ENCODE data around the gene SRSF6. TPM values are rescaled to one million over a fixed set of nuclear protein-coding genes. Genes with fewer than 3 reads are reported as not detected.
"Not testable (repeated sequence)": the region's sequence is repeated elsewhere in the genome, so short reads cannot be mapped to it uniquely, and the experiment has no call there.

Gene SRSF6
- total and polyA plus RNA-seq, 2 of the 4 experiments (the other 2 are of a cell fraction), result 72.4 to 134 TPM

DNA sequence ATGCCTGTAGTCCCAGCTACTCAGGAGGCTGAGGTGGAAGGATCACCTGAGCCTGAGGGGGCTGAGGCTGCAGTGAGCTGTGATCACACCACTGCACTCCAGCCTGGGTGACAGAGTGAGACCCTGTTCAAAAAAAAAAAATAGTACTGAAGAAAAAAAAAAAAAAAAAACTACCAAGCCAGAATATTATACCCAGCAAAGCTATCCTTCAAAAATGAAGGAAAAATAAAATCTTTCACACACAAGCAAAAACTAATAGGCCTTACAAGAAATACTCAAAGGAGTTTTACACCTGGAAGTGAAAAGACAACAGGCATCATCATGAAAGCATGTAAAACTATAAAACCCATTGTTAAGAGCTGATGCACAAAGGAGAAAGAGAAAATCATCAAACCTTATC lies 37.5 kb upstream of the SRSF6 start:
- no peak overlapping the region for H4K5ac ChIP-seq (ENCODE audit: low read depth, low read length)
- TF ChIP-seq RFX5 (IDR thresholded peaks at IDR 0.05; ENCODE audit: low read depth, low read length) (no peak), POLR2A (IDR thresholded peaks at IDR 0.05; ENCODE audit: low read depth, low read length) (no peak), BHLHE40 (IDR thresholded peaks at IDR 0.05; ENCODE audit: low read depth, low read length) (no peak), CHD1 (IDR thresholded peaks at IDR 0.05; ENCODE audit: low read depth, low read length) (no peak), ELK1 (IDR thresholded peaks at IDR 0.05; ENCODE audit: borderline replicate concordance, low read depth, low read length) (no peak), CEBPB (IDR thresholded peaks at IDR 0.05; ENCODE audit: low read depth, low read length) (no peak)
- no peak overlapping the region for H2AK9ac ChIP-seq (replicated peaks; ENCODE audit: low read depth, low read length, poor library complexity)
- DNase-seq, result no peak
- H2AK5ac ChIP-seq (ENCODE audit: low read depth, low read length), result no peak overlapping the region
- CTCF ChIA-PET, result no interaction called here
- no peaks in the 10 kb centered on the region for H3K79me1 ChIP-seq (ENCODE audit: low read depth in 1 of 2, low read length in 2 of 2)
- no peak overlapping the region for H3K18ac ChIP-seq (ENCODE audit: low read depth, low read length)
- no peak overlapping the region for H3K4me3 ChIP-seq (ENCODE audit: insufficient read depth, low read depth, low read length)
- H2BK5ac ChIP-seq (ENCODE audit: low read depth, low read length, poor library complexity, severe bottlenecking), result no peak overlapping the region
- no peak overlapping the region for H4K91ac ChIP-seq (ENCODE audit: insufficient read depth, low read depth, low read length)
- H3K27me3 ChIP-seq (ENCODE audit: control insufficient read depth, insufficient read depth, low read length), result no peaks in the 10 kb centered on the region
- H3K14ac ChIP-seq (replicated peaks; ENCODE audit: low read depth, low read length), result no peak overlapping the region
- POLR2A ChIA-PET (ENCODE audit: unreplicated experiment), result no interaction called here
- no peak overlapping the region for H2BK120ac ChIP-seq (ENCODE audit: low read depth, low read length)
- H4K20me1 ChIP-seq (ENCODE audit: insufficient read depth, low read length), result no peaks in the 10 kb centered on the region
- ATAC-seq (ENCODE audit: low read depth), result no peak
- H2BK20ac ChIP-seq (ENCODE audit: low read depth, low read length), result no peak overlapping the region
- H2BK15ac ChIP-seq (ENCODE audit: low read depth, low read length), result no peak overlapping the region
- H3K4me2 ChIP-seq (ENCODE audit: low read depth, low read length), result no peak overlapping the region
- H3K36me3 ChIP-seq (ENCODE audit: control insufficient read depth, insufficient read depth, low read length), result no peaks in the 10 kb centered on the region
- in situ Hi-C loops (cut with MboI; ENCODE audit: low sequenced_read_pairs) (no loop called here), intact Hi-C loops (cut with micrococcal nuclease) (no loop called here), dilution Hi-C loops (cut with HindIII; ENCODE audit: low sequenced_read_pairs, unreplicated experiment) (no loop called here)
- no peak overlapping the region for H4K8ac ChIP-seq (ENCODE audit: low read depth in 2 of 2, low read length in 2 of 2)
- no peak overlapping the region for H3K9ac ChIP-seq (ENCODE audit: low read depth, low read length)
- H2AFZ ChIP-seq (replicated peaks; ENCODE audit: low read length, poor library complexity), result no peak overlapping the region
- H3K4me1 ChIP-seq (ENCODE audit: control insufficient read depth, insufficient read depth, low read length), result no peaks in the 10 kb centered on the region
- H3K56ac ChIP-seq (ENCODE audit: extremely low read depth, insufficient read depth, low read length), result no peak overlapping the region
- no peak overlapping the region for H3K27ac ChIP-seq (ENCODE audit: insufficient read depth, low read length)
- no peaks in the 10 kb centered on the region for H3K9me1 ChIP-seq (ENCODE audit: insufficient read depth, low read length)
- H3K23ac ChIP-seq (ENCODE audit: low read depth, low read length), result no peak overlapping the region
- no peak overlapping the region for H3K4ac ChIP-seq (ENCODE audit: low read depth, low read length)
- H3K9me3 ChIP-seq (ENCODE audit: control insufficient read depth, insufficient read depth, low read length), result peaks cover 2% of the 10 kb centered on the region
- BruUV-seq (replicated peaks), result no TSS peak

DNA sequence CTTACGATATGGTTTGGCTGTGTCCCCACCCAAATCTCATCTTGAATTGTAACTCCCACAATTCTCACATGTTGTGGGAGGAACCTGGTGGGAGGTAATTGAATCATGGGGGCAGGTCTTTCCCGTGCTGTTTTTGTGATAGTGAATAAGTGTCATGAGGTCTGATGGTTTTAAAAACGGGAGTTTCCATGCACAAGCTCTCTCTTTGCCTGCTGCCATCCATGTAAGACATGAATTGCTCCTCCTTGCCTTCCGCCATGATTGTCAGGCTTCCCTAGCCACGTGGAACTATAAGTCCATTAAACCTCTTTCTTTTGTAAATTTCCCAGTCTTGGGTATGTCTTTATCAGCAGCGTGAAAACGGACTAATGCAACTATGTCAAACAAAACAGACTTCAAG lies 36.8 kb upstream of the SRSF6 start:
- H2AK9ac ChIP-seq (replicated peaks; ENCODE audit: low read depth, low read length, poor library complexity); H2AFZ ChIP-seq (replicated peaks; ENCODE audit: low read length, poor library complexity); H2BK15ac ChIP-seq (ENCODE audit: low read depth, low read length); H4K91ac ChIP-seq (ENCODE audit: insufficient read depth, low read depth, low read length); BruUV-seq (replicated peaks); H3K56ac ChIP-seq (ENCODE audit: extremely low read depth, insufficient read depth, low read length); H3K4me3 ChIP-seq (ENCODE audit: insufficient read depth, low read depth, low read length); H3K27ac ChIP-seq (ENCODE audit: insufficient read depth, low read length); H3K27me3 ChIP-seq (ENCODE audit: control insufficient read depth, insufficient read depth, low read length); H2BK120ac ChIP-seq (ENCODE audit: low read depth, low read length); in situ Hi-C loops (cut with MboI; ENCODE audit: low sequenced_read_pairs); H3K23ac ChIP-seq (ENCODE audit: low read depth, low read length); H2BK5ac ChIP-seq (ENCODE audit: low read depth, low read length, poor library complexity, severe bottlenecking); H3K9ac ChIP-seq (ENCODE audit: low read depth, low read length); H3K4me1 ChIP-seq (ENCODE audit: control insufficient read depth, insufficient read depth, low read length); H3K4ac ChIP-seq (ENCODE audit: low read depth, low read length); H2AK5ac ChIP-seq (ENCODE audit: low read depth, low read length); intact Hi-C loops (cut with micrococcal nuclease); H4K20me1 ChIP-seq (ENCODE audit: insufficient read depth, low read length); H3K4me2 ChIP-seq (ENCODE audit: low read depth, low read length); ATAC-seq (ENCODE audit: low read depth); H3K14ac ChIP-seq (replicated peaks; ENCODE audit: low read depth, low read length); H3K18ac ChIP-seq (ENCODE audit: low read depth, low read length); H3K9me3 ChIP-seq (ENCODE audit: control insufficient read depth, insufficient read depth, low read length); H4K5ac ChIP-seq (ENCODE audit: low read depth, low read length); dilution Hi-C loops (cut with HindIII; ENCODE audit: low sequenced_read_pairs, unreplicated experiment); CTCF ChIA-PET; H3K79me1 ChIP-seq (ENCODE audit: low read depth in 1 of 2, low read length in 2 of 2); H2BK20ac ChIP-seq (ENCODE audit: low read depth, low read length); H3K9me1 ChIP-seq (ENCODE audit: insufficient read depth, low read length); H3K36me3 ChIP-seq (ENCODE audit: control insufficient read depth, insufficient read depth, low read length); H4K8ac ChIP-seq (ENCODE audit: low read depth in 2 of 2, low read length in 2 of 2); POLR2A ChIA-PET (ENCODE audit: unreplicated experiment); DNase-seq: not testable (repeated sequence)
- WGBS, 2 experiments (ENCODE audit: extremely low coverage in 2 of 2, insufficient read length in 1 of 2), result no CpG with 5 or more reads among the region's 7 CpGs
